HepG2 (cell line): ENCODE measurements around the gene SLC2A5. TPM values are rescaled to one million over a fixed set of nuclear protein-coding genes. Genes with fewer than 3 reads are reported as not detected.

Source experiments
- ARHGAP35 ChIP-seq: sonication (generic); formaldehyde crosslinking; IDR thresholded peaks from 2 replicates; pipeline ENCODE4 v1.9.0; 2022; ENCODE audit warnings: mild to moderate bottlenecking, inconsistent platforms, moderate library complexity, missing genetic modification reagents, borderline replicate concordance
- BCL6 ChIP-seq: IDR thresholded peaks from 2 replicates; pipeline ENCODE4 v1.6.1; 2016; ENCODE audit warnings: missing genetic modification reagents, missing compliant biosample characterization
- FOXK2 ChIP-seq: fragments of 450-650 bp; IDR thresholded peaks from 2 replicates; pipeline ENCODE4 v1.6.1; 2016
- GABPA ChIP-seq, 2 experiments: IDR thresholded peaks; 2 replicates each; pipeline ENCODE4 v1.6.1; 2011 to 2016; ENCODE audit warnings: low read depth in 2 of 2, low read length in 1 of 2, missing biosample characterization in 1 of 2, missing genetic modification characterization in 1 of 2
- MLX ChIP-seq: IDR thresholded peaks from 2 replicates; pipeline ENCODE4 v1.6.1; 2016
- NFATC3 ChIP-seq: sonication (generic); formaldehyde crosslinking; IDR thresholded peaks from 2 replicates; pipeline ENCODE4 v1.5.1; 2020; ENCODE audit warnings: mild to moderate bottlenecking, missing genetic modification reagents
- NFE2L2 ChIP-seq: fragments of 150-350 bp; IDR thresholded peaks from 2 replicates; pipeline ENCODE4 v1.6.1; 2014; ENCODE audit warnings: low read length
- PATZ1 ChIP-seq: sonication (generic); formaldehyde crosslinking; IDR thresholded peaks from 2 replicates; pipeline ENCODE4 v1.4.0; 2020; ENCODE audit warnings: missing genetic modification reagents
- POLR2G ChIP-seq: fragments of 200-400 bp; formaldehyde crosslinking; IDR thresholded peaks from 2 replicates; pipeline ENCODE4 v1.6.1; 2018; ENCODE audit warnings: mild to moderate bottlenecking, low read depth, low read length, moderate library complexity
- SATB2 ChIP-seq: sonication (generic); formaldehyde crosslinking; IDR thresholded peaks from 2 replicates; pipeline ENCODE4 v1.5.0; 2020; ENCODE audit warnings: missing genetic modification reagents
- SKI ChIP-seq: fragments of 450-650 bp; IDR thresholded peaks from one replicate; pipeline ENCODE4 v1.6.1; 2018; ENCODE audit warnings: mild to moderate bottlenecking; ENCODE audit not compliant: partially characterized antibody
- TBL1XR1 ChIP-seq: fragments of 150-350 bp; IDR thresholded peaks from 2 replicates; pipeline ENCODE4 v1.6.1; 2014; ENCODE audit warnings: borderline replicate concordance, low read length; ENCODE audit not compliant: partially characterized antibody
- ZNF446 ChIP-seq: sonication (generic); formaldehyde crosslinking; IDR thresholded peaks from 2 replicates; pipeline ENCODE4 v1.5.0; 2020; ENCODE audit warnings: mild to moderate bottlenecking, missing genetic modification reagents
- ZNF503 ChIP-seq: sonication (generic); formaldehyde crosslinking; IDR thresholded peaks from 2 replicates; pipeline ENCODE4 v1.4.0; 2020; ENCODE audit warnings: missing genetic modification reagents
- ZNF567 ChIP-seq: sonication (generic); formaldehyde crosslinking; IDR thresholded peaks from 2 replicates; pipeline ENCODE4 v1.8.1; 2023; ENCODE audit warnings: mild to moderate bottlenecking, missing genetic modification reagents, borderline replicate concordance
- ZNF609 ChIP-seq: sonication (generic); formaldehyde crosslinking; IDR thresholded peaks from 2 replicates; pipeline ENCODE4 v1.4.0; 2020; ENCODE audit warnings: mild to moderate bottlenecking, missing genetic modification reagents, borderline replicate concordance
- ZNF740 ChIP-seq: sonication (generic); formaldehyde crosslinking; IDR thresholded peaks from 2 replicates; pipeline ENCODE4 v1.4.0; 2020; ENCODE audit warnings: missing genetic modification reagents
- ZNF891 ChIP-seq: sonication (generic); formaldehyde crosslinking; IDR thresholded peaks from 2 replicates; pipeline ENCODE4 v1.5.0; 2020; ENCODE audit warnings: mild to moderate bottlenecking, missing genetic modification reagents
- ZSCAN25 ChIP-seq: sonication (generic); formaldehyde crosslinking; IDR thresholded peaks from 2 replicates; pipeline ENCODE4 v1.8.0; 2022; ENCODE audit warnings: mild to moderate bottlenecking, missing genetic modification reagents
- ZSCAN9 ChIP-seq: IDR thresholded peaks from 2 replicates; pipeline ENCODE4 v1.6.1; 2016; ENCODE audit warnings: borderline replicate concordance
- polyA plus RNA-seq, 8 experiments: library from polyadenylated mRNA; depleted of rRNA in 3 of 8; stranded (reverse) in 7 of 8; unstranded in 1 of 8; fragments of >200 nt; fragmentation: Illumina TruSeq in 4 of 8; extraction: Trizol in 4 of 8; gene quantifications; 2 replicates each; pipeline versions ENCODE4 v1.2.1 to v1.2.3, GENCODE V29; 2011 to 2016; ENCODE audit warnings: low read depth in 4 of 8, missing spikeins in 1 of 8, mixed read lengths in 1 of 8; ENCODE audit not compliant: insufficient read depth in 1 of 8
- total RNA-seq, 5 experiments: library from RNA; depleted of rRNA; stranded (reverse); fragments of >200 nt; fragmentation: Illumina TruSeq; extraction: Trizol; gene quantifications; 2 replicates each; pipeline ENCODE4 v1.2.3, GENCODE V29; 2016; ENCODE audit warnings: low read depth in 1 of 5

The SLC2A5 gene
- total and polyA plus RNA-seq, 2 of the 13 experiments (the other 11 are each of a cell fraction or from before 2014, with no cell fraction given): 0.04 to 0.54 TPM

GRCh38 chr1:9066945-9067807 lies 2.3 kb downstream of the SLC2A5 start (continued):
- peak; percentile 94 for TF ChIP-seq MLX
- TF ChIP-seq NFATC3 (CRISPR knock-in tag): no peak
- TF ChIP-seq GABPA (IDR thresholded peaks at IDR 0.05; ENCODE audit: low read depth, low read length): no peak
- TF ChIP-seq GABPA (CRISPR knock-in tag; IDR thresholded peaks at IDR 0.05; ENCODE audit: low read depth): no peak
- no peak for TF ChIP-seq PATZ1 (CRISPR knock-in tag)
- TF ChIP-seq ZNF503 (CRISPR knock-in tag): no peak
- TF ChIP-seq SKI: no peak
- TF ChIP-seq ARHGAP35: no peak
- no peak for TF ChIP-seq SATB2 (CRISPR knock-in tag)
- no peak for TF ChIP-seq POLR2G
- no peak for TF ChIP-seq ZNF567 (CRISPR knock-in tag)
- TF ChIP-seq ZSCAN9: peak; percentile 67; the same call in 1 of the 2 replicates
- TF ChIP-seq ZNF891: no peak
- TF ChIP-seq ZSCAN25 (CRISPR knock-in tag): peak; percentile 24; the same call in 1 of the 2 replicates
- no peak for TF ChIP-seq ZNF609 (CRISPR knock-in tag)
- TF ChIP-seq NFE2L2: no peak
- no peak; the same call in 1 of the 2 replicates for TF ChIP-seq ZNF446 (CRISPR knock-in tag)
- 0 out of 2 replicates have a peak, but pooled peaks have one; percentile 26 for TF ChIP-seq BCL6
- no peak for TF ChIP-seq TBL1XR1
- TF ChIP-seq ZNF740 (CRISPR knock-in tag): no peak
- no peak for TF ChIP-seq FOXK2
